H9 (cell line): ENCODE data around the gene RB1. TPM values are rescaled to one million over a fixed set of nuclear protein-coding genes. Genes with fewer than 3 reads are reported as not detected.

Source experiments
- DNase-seq: peaks from one replicate; pipeline ENCODE4 v3.0.0-alpha.2; 2017
- H2AFZ ChIP-seq: one replicate; pipeline ENCODE4 v1.6.1; 2013; ENCODE audit warnings: mild to moderate bottlenecking, low read length, control low read depth, moderate library complexity
- H2AK5ac ChIP-seq: 2 replicates; pipeline ENCODE4 v1.6.1; 2013; ENCODE audit warnings: low read length, control low read depth, mixed read lengths; ENCODE audit not compliant: insufficient read length
- H2BK120ac ChIP-seq: one replicate; pipeline ENCODE4 v1.6.1; 2013; ENCODE audit warnings: low read depth, mild to moderate bottlenecking, low read length, control low read depth, inconsistent platforms; ENCODE audit not compliant: poor library complexity, severe bottlenecking
- H2BK12ac ChIP-seq: 2 replicates; pipeline ENCODE4 v1.6.1; 2013; ENCODE audit warnings: low read length, control low read depth, mixed read lengths, low read depth; ENCODE audit not compliant: insufficient read length
- H2BK15ac ChIP-seq: 2 replicates; pipeline ENCODE4 v1.6.1; 2013; ENCODE audit warnings: low read depth, low read length, control low read depth
- H2BK20ac ChIP-seq: one replicate; pipeline ENCODE4 v1.6.1; 2013; ENCODE audit warnings: low read depth, mild to moderate bottlenecking, low read length, control low read depth, inconsistent platforms; ENCODE audit not compliant: poor library complexity, severe bottlenecking
- H2BK5ac ChIP-seq: 2 replicates; pipeline ENCODE4 v1.6.1; 2013; ENCODE audit warnings: low read length, control low read depth, mixed read lengths; ENCODE audit not compliant: insufficient read length
- H3K14ac ChIP-seq: 2 replicates; pipeline ENCODE4 v1.6.1; 2013; ENCODE audit warnings: low read length, control low read depth; ENCODE audit not compliant: insufficient read depth
- H3K18ac ChIP-seq: 2 replicates; pipeline ENCODE4 v1.6.1; 2013; ENCODE audit warnings: low read depth, mild to moderate bottlenecking, mixed read lengths, low read length, control low read depth; ENCODE audit not compliant: insufficient read length
- H3K23ac ChIP-seq: 2 replicates; pipeline ENCODE4 v1.6.1; 2013; ENCODE audit warnings: low read length, control low read depth, mixed read lengths, low read depth; ENCODE audit not compliant: insufficient read length
- H3K23me2 ChIP-seq: 2 replicates; pipeline ENCODE4 v1.6.1; 2013; ENCODE audit warnings: low read depth, mild to moderate bottlenecking, mixed read lengths, low read length, control low read depth; ENCODE audit not compliant: insufficient read length, poor library complexity, severe bottlenecking
- H3K27ac ChIP-seq: 2 replicates; pipeline ENCODE4 v1.5.1; 2013; ENCODE audit warnings: low read length, control low read depth, mixed read lengths, low read depth; ENCODE audit not compliant: insufficient read length
- H3K27me3 ChIP-seq: 2 replicates; pipeline ENCODE4 v1.6.1; 2013; ENCODE audit warnings: low read length, control low read depth, inconsistent platforms; ENCODE audit not compliant: insufficient read depth
- H3K4ac ChIP-seq: 2 replicates; pipeline ENCODE4 v1.6.1; 2013; ENCODE audit warnings: low read depth, mild to moderate bottlenecking, control low read depth, inconsistent platforms, low read length, moderate library complexity
- H3K4me1 ChIP-seq: 2 replicates; pipeline ENCODE4 v1.6.1; 2013; ENCODE audit warnings: low read length, control low read depth, inconsistent platforms; ENCODE audit not compliant: insufficient read depth
- H3K4me2 ChIP-seq: 2 replicates; pipeline ENCODE4 v1.6.1; 2013; ENCODE audit warnings: low read length, control low read depth, mixed read lengths; ENCODE audit not compliant: insufficient read length, insufficient read depth
- H3K56ac ChIP-seq: 2 replicates; pipeline ENCODE4 v1.6.1; 2013; ENCODE audit warnings: low read depth, mild to moderate bottlenecking, mixed read lengths, low read length, control low read depth; ENCODE audit not compliant: insufficient read length
- H3K79me1 ChIP-seq: 2 replicates; pipeline ENCODE4 v1.6.1; 2013; ENCODE audit warnings: low read depth, mild to moderate bottlenecking, moderate library complexity, low read length, control low read depth, inconsistent platforms; ENCODE audit not compliant: insufficient read depth, poor library complexity, severe bottlenecking
- H3K79me2 ChIP-seq: 2 replicates; pipeline ENCODE4 v1.6.1; 2013; ENCODE audit warnings: low read length, control low read depth, inconsistent platforms; ENCODE audit not compliant: insufficient read depth
- H3K9ac ChIP-seq: 2 replicates; pipeline ENCODE4 v1.6.1; 2013; ENCODE audit warnings: low read length, control low read depth, mixed read lengths; ENCODE audit not compliant: insufficient read length; ENCODE audit errors: extremely low read depth
- H3K9me3 ChIP-seq: one replicate; pipeline ENCODE4 v1.6.1; 2013; ENCODE audit warnings: low read depth, low read length, inconsistent platforms; ENCODE audit not compliant: control insufficient read depth
- H3T11ph ChIP-seq: one replicate; pipeline ENCODE4 v1.6.1; 2013; ENCODE audit warnings: mild to moderate bottlenecking, low read length, control low read depth, inconsistent platforms
- H4K20me1 ChIP-seq: one replicate; pipeline ENCODE4 v1.6.1; 2013; ENCODE audit not compliant: control insufficient read depth, insufficient read length, insufficient read depth
- H4K5ac ChIP-seq: 2 replicates; pipeline ENCODE4 v1.6.1; 2013; ENCODE audit warnings: low read depth, mild to moderate bottlenecking, mixed read lengths, low read length, control low read depth; ENCODE audit not compliant: insufficient read length
- H4K8ac ChIP-seq: replicated peaks from 2 replicates; pipeline ENCODE4 v1.6.1; 2013; ENCODE audit warnings: low read length, control low read depth, mixed read lengths, low read depth; ENCODE audit not compliant: insufficient read length
- H4K91ac ChIP-seq: 2 replicates; pipeline ENCODE4 v1.6.1; 2013; ENCODE audit warnings: low read depth, mild to moderate bottlenecking, moderate library complexity, mixed read lengths, low read length, control low read depth; ENCODE audit not compliant: insufficient read length
- H3K27ac Mint-ChIP-seq, 3 experiments: 2 replicates in 2 of 3; 3 replicates in 1 of 3; pipeline ENCODE4 v1.8.0; 2020 to 2021; ENCODE audit warnings: mixed read lengths in 3 of 3, mild to moderate bottlenecking in 1 of 3, moderate library complexity in 1 of 3
- H3K27me3 Mint-ChIP-seq: 2 replicates; pipeline ENCODE4 v1.8.0; 2021; ENCODE audit warnings: low read depth, mild to moderate bottlenecking, moderate library complexity, mixed read lengths
- H3K36me3 Mint-ChIP-seq, 3 experiments: 2 replicates in 2 of 3; 3 replicates in 1 of 3; pipeline ENCODE4 v1.8.0; 2020 to 2021; ENCODE audit warnings: low read depth in 3 of 3, mixed read lengths in 3 of 3; ENCODE audit not compliant: insufficient read depth in 1 of 3
- H3K4me1 Mint-ChIP-seq, 2 experiments: 2 replicates each; pipeline ENCODE4 v1.8.0; 2020; ENCODE audit warnings: mixed read lengths in 2 of 2
- H3K4me3 Mint-ChIP-seq, 2 experiments: 2 replicates in 1 of 2; 3 replicates in 1 of 2; pipeline ENCODE4 v1.8.0; 2020 to 2021; ENCODE audit warnings: mild to moderate bottlenecking in 2 of 2, mixed read lengths in 2 of 2, moderate library complexity in 1 of 2
- H3K9me3 Mint-ChIP-seq, 2 experiments: 2 replicates in 1 of 2; 3 replicates in 1 of 2; pipeline ENCODE4 v1.8.0; 2020; ENCODE audit warnings: mild to moderate bottlenecking in 2 of 2, mixed read lengths in 2 of 2, moderate library complexity in 1 of 2
- CTCF ChIP-seq: fragments of 200-600 bp; sonication (generic); conservative IDR thresholded peaks from 3 replicates; pipeline ENCODE4 v1.8.0; 2021; ENCODE audit warnings: antibody characterized with exemption, mild to moderate bottlenecking
- WGBS: extraction: QIAGEN DNeasy Blood & Tissue Kit; methylation state at CpG from one replicate; pipeline ENCODE4 v1.1.7; 2013; ENCODE audit warnings: missing lambda C conversion rate, low lambda C conversion rate, mixed read lengths; ENCODE audit not compliant: insufficient read length; ENCODE audit errors: extremely low coverage; 5-methylcytosine and 5-hydroxymethylcytosine counted together
- total RNA-seq: library from RNA; stranded (reverse); gene quantifications from 2 replicates; pipeline ENCODE4 v1.2.1, GENCODE V29; 2021

Gene RB1
- total RNA-seq, 1 experiment from 2014 or later, result 20.5 TPM

- H3K9me3 ChIP-seq, result no peaks in the 10 kb centered on the region
- no peaks in the 10 kb centered on the region for H3K27me3 ChIP-seq
- no peak for TF ChIP-seq CTCF
- peaks cover 6 to 20% of the 10 kb centered on the region in 2 experiments for H3K4me1 Mint-ChIP-seq
- H2AK5ac ChIP-seq, result no peak overlapping the region
- no peak overlapping the region for H4K8ac ChIP-seq
- no peak overlapping the region for H3K56ac ChIP-seq
- H2AFZ ChIP-seq, result no peak overlapping the region
- H3K4me1 ChIP-seq, result no peaks in the 10 kb centered on the region
- H3K14ac ChIP-seq, result no peak overlapping the region
- H4K5ac ChIP-seq, result no peak overlapping the region
- H3K9me3 Mint-ChIP-seq, result no peaks in the 10 kb centered on the region
- peaks cover 4 to 17% (median 13%) of the 10 kb centered on the region in 3 experiments for H3K36me3 Mint-ChIP-seq
- no peaks in the 10 kb centered on the region for H3K27me3 Mint-ChIP-seq
- no peak overlapping the region for H3K4me3 Mint-ChIP-seq
- no peaks in the 10 kb centered on the region for H3K23me2 ChIP-seq
- no peak overlapping the region for H3K4me2 ChIP-seq
- H3K27ac Mint-ChIP-seq, result no peak overlapping the region
- H2BK20ac ChIP-seq, result no peak overlapping the region
- no peak overlapping the region for H3K9ac ChIP-seq
- no peaks in the 10 kb centered on the region for H3K79me1 ChIP-seq
- no CpG with 5 or more reads among the region's 2 CpGs for WGBS
- H3K23ac ChIP-seq, result no peak overlapping the region
- H4K20me1 ChIP-seq, result no peaks in the 10 kb centered on the region
- H3K4ac ChIP-seq, result no peak overlapping the region
- DNase-seq, result no peak
- H3K79me2 ChIP-seq, result no peaks in the 10 kb centered on the region
- no peak overlapping the region for H2BK15ac ChIP-seq
- H4K91ac ChIP-seq, result no peak overlapping the region
- H2BK5ac ChIP-seq, result no peak overlapping the region
- no peak overlapping the region for H3T11ph ChIP-seq
- H2BK12ac ChIP-seq, result no peak overlapping the region
- H3K18ac ChIP-seq, result no peak overlapping the region
- H2BK120ac ChIP-seq, result no peak overlapping the region
- H3K27ac ChIP-seq, result no peak overlapping the region
These were observed 36.6 kb upstream of the RB1 start for GRCh38 chr13:48266701-48267639.
